OCI-LY1 (cell line): ENCODE measurements around the gene ZSCAN12.
"Not testable (repeated sequence)": the region's sequence is repeated elsewhere in the genome, so short reads cannot be mapped to it uniquely, and the experiment has no call there.

Experiments
- H2AFZ ChIP-seq: fragments of 200-600 bp; sonication (generic), shearing (Covaris generic); 2 replicates; pipeline ENCODE4 v1.6.0; 2014; ENCODE audit warnings: antibody characterized with exemption, mild to moderate bottlenecking, low read length
- H3F3A ChIP-seq: fragments of 200-600 bp; sonication (generic), shearing (Covaris generic); 2 replicates; pipeline ENCODE4 v1.6.0; 2014; ENCODE audit warnings: mild to moderate bottlenecking, antibody characterized with exemption, low read length, moderate library complexity; ENCODE audit not compliant: insufficient read depth
- H3K27ac ChIP-seq: fragments of 200-600 bp; sonication (generic); 2 replicates; pipeline ENCODE4 v1.5.1; 2014; ENCODE audit warnings: low read length, mixed run types, mild to moderate bottlenecking, low read depth; ENCODE audit not compliant: poor library complexity, severe bottlenecking
- H3K27me3 ChIP-seq: fragments of 200-600 bp; sonication (generic); 2 replicates; pipeline ENCODE4 v1.6.0; 2014; ENCODE audit warnings: antibody characterized with exemption, mild to moderate bottlenecking, low read length, moderate library complexity; ENCODE audit not compliant: insufficient read depth
- H3K36me3 ChIP-seq: fragments of 200-600 bp; sonication (generic); 2 replicates; pipeline ENCODE4 v1.6.1; 2014; ENCODE audit warnings: mild to moderate bottlenecking, antibody characterized with exemption, low read length, moderate library complexity, mixed read lengths; ENCODE audit not compliant: insufficient read depth
- H3K4me1 ChIP-seq: fragments of 200-600 bp; sonication (generic); 2 replicates; pipeline ENCODE4 v1.5.1; 2014; ENCODE audit warnings: mild to moderate bottlenecking, low read length, moderate library complexity; ENCODE audit not compliant: insufficient read depth, severe bottlenecking
- H3K4me2 ChIP-seq: fragments of 200-600 bp; sonication (generic), shearing (Covaris generic); 2 replicates; pipeline ENCODE4 v1.6.1; 2014; ENCODE audit warnings: low read length
- H3K4me3 ChIP-seq: fragments of 200-600 bp; sonication (generic); 2 replicates; pipeline ENCODE4 v1.5.1; 2014; ENCODE audit warnings: low read length, low read depth, mild to moderate bottlenecking, mixed read lengths; ENCODE audit not compliant: poor library complexity, severe bottlenecking
- H3K79me2 ChIP-seq: fragments of 200-600 bp; shearing (Covaris generic); 2 replicates; pipeline ENCODE4 v1.6.1; 2016; ENCODE audit warnings: mixed run types, low read length, mixed read lengths; ENCODE audit not compliant: insufficient read depth
- H3K9ac ChIP-seq: fragments of 200-600 bp; sonication (generic), shearing (Covaris generic); 2 replicates; pipeline ENCODE4 v1.6.1; 2014; ENCODE audit warnings: mild to moderate bottlenecking, low read length, mixed read lengths
- H3K9me2 ChIP-seq: fragments of 200-600 bp; sonication (generic), shearing (Covaris generic); 2 replicates; pipeline ENCODE4 v1.6.1; 2014; ENCODE audit warnings: low read depth, mild to moderate bottlenecking, low read length, mixed read lengths
- H3K9me3 ChIP-seq: fragments of 200-600 bp; shearing (Covaris generic); 2 replicates; pipeline ENCODE4 v1.6.1; 2014; ENCODE audit warnings: low read length, mixed read lengths
- H4K20me1 ChIP-seq: fragments of 200-600 bp; sonication (generic), shearing (Covaris generic); 2 replicates; pipeline ENCODE4 v1.6.0; 2016; ENCODE audit warnings: mild to moderate bottlenecking, low read length; ENCODE audit not compliant: insufficient read depth
- EZH2 ChIP-seq: fragments of 200-600 bp; sonication (generic), shearing (Covaris generic); IDR thresholded peaks from 2 replicates; pipeline ENCODE4 v1.8.0; 2017; ENCODE audit warnings: borderline replicate concordance, mixed run types, mild to moderate bottlenecking, antibody characterized with exemption, low read length, moderate library complexity, mixed read lengths
- TF ChIP-seq, protein P1 (sequence below): fragments of 200-600 bp; sonication (generic), shearing (Covaris generic); IDR thresholded peaks from 2 replicates; pipeline ENCODE4 v1.5.1; 2017; ENCODE audit warnings: mild to moderate bottlenecking, antibody characterized with exemption, low read length, moderate library complexity, mixed read lengths

ZSCAN12 gene

GRCh38 chr6:28399350-28400121 is at the start of gene ZSCAN12:
TSS of gene ZSCAN12 (minus strand) at chr6:28399747. CDS start at chr6:28398405, 1,342 bp downstream.
- Histone ChIP-seq H4K20me1 (no peaks in the 10 kb centered on the region), H3K27me3 (no peaks in the 10 kb centered on the region), H3K9me2 (no peaks in the 10 kb centered on the region), H2AFZ (peak within 1 kb of the TSS; percentile 99), H3K9me3 (no peaks in the 10 kb centered on the region), H3K36me3 (peaks cover 37% of the 10 kb centered on the region), H3K4me2 (peak within 1 kb of the TSS; percentile 83), H3K4me1 (peaks cover 49% of the 10 kb centered on the region), H3K9ac (peak within 1 kb of the TSS; percentile 96), H3F3A (no peaks in the 10 kb centered on the region), H3K27ac (peak within 1 kb of the TSS; percentile 82), H3K4me3 (peak within 1 kb of the TSS; percentile 93), H3K79me2 (peaks cover 9% of the 10 kb centered on the region)
- TF ChIP-seq, protein P1, sequence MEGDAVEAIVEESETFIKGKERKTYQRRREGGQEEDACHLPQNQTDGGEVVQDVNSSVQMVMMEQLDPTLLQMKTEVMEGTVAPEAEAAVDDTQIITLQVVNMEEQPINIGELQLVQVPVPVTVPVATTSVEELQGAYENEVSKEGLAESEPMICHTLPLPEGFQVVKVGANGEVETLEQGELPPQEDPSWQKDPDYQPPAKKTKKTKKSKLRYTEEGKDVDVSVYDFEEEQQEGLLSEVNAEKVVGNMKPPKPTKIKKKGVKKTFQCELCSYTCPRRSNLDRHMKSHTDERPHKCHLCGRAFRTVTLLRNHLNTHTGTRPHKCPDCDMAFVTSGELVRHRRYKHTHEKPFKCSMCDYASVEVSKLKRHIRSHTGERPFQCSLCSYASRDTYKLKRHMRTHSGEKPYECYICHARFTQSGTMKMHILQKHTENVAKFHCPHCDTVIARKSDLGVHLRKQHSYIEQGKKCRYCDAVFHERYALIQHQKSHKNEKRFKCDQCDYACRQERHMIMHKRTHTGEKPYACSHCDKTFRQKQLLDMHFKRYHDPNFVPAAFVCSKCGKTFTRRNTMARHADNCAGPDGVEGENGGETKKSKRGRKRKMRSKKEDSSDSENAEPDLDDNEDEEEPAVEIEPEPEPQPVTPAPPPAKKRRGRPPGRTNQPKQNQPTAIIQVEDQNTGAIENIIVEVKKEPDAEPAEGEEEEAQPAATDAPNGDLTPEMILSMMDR, result peak; percentile 66
- no peak for TF ChIP-seq EZH2

- Histone ChIP-seq H3K27ac (no peak overlapping the region), H3K79me2 (no peaks in the 10 kb centered on the region), H4K20me1 (no peaks in the 10 kb centered on the region), H3K9ac (no peak overlapping the region), H3K36me3 (no peaks in the 10 kb centered on the region), H3K4me1 (no peaks in the 10 kb centered on the region), H3K4me3 (no peak overlapping the region), H2AFZ (no peak overlapping the region), H3K4me2 (no peak overlapping the region), H3K9me3 (0 out of 2 replicates have a peak, but pooled peaks cover 3% of the 10 kb centered on the region), H3F3A (no peaks in the 10 kb centered on the region), H3K27me3 (no peaks in the 10 kb centered on the region), H3K9me2 (no peaks in the 10 kb centered on the region)
- TF ChIP-seq, protein P1, result no peak
- no peak for TF ChIP-seq EZH2
Observed at GRCh38 chr6:28449056-28449455, 49.5 kb upstream of the ZSCAN12 start.

- H3K9ac ChIP-seq, H2AFZ ChIP-seq, H3K36me3 ChIP-seq, H3K4me1 ChIP-seq, H3K27me3 ChIP-seq, H3K4me2 ChIP-seq, H3K9me2 ChIP-seq, H3K4me3 ChIP-seq, H4K20me1 ChIP-seq, H3F3A ChIP-seq, H3K27ac ChIP-seq, H3K9me3 ChIP-seq, H3K79me2 ChIP-seq: not testable (repeated sequence)
Observed at GRCh38 chr6:28447512-28447906, 48.0 kb upstream of the ZSCAN12 start.
